ENCODE data around the gene TNS1.

TNS1 gene

DNA sequence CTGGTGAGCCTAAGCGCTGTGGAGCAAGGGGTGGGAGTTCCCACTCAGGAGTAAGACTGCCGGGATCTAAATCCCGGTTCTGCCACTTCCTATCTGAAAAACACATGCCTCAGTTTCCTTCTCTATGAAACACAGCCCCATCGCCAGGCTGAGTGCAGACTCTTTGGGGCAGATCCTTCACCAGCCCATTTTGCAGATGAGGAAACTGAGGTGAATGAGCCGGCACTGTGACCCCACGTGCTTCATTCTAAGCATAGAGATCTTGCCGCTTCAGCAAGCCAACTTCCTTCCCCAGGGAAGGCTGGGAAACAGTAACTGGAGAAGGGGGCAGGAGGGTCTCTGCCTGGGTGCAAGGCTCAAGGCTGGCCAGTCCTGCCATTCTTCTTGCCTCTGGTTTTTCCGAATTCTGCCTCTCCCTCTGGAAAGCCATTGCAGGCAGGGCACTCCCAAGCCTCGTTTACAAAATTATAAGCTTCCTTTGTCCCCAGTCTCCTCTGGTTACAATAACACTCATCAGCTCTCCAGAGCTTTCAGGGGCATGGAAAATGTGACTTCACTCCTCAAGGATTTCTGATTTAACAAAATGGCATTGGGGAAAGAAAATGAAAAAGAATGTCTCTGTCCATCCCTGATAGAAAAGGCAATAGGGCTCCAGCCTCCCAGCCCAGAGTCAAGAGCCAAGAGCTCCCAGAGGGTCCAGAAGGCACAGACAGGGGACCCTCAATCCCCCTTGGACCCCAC, 249.2 kb downstream of the TNS1 start:
- no peak for FAIRE-seq

DNA sequence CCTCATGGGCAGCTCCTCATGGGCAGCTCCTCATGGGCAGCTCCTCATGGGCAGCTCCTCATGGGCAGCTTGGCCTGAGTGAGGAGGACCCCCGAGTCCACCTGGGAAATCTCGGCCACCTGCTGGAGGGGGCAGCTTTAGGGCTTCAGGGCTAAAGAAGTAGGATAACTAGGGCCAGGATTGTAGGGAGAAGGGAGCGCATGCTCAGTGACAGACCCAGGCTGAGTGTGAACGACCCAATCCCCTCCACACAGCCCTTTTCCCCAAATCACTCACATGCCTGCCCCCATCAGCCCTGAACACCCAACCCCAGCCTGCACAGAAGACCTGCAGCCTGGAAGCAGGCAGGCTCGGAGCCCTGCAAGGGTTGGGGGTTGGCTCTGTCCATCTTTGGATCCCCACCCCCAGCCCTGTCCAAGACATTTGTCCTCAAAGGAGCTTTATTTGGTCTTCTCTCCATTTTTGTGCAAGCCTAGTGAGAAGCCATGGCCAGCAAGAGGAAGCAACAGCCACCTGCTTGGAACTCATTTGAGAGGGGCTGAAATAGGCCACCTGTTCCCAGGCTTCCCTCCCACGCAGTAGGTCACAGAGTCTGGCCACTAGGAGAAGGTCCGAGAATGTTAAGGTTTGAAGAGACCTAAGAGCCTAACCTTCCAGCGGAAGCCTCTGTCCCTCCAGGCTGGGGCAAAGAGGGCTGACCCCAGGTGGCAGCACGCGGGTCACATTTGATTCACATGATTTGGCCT, 249.9 kb downstream of the TNS1 start:
- no peak for FAIRE-seq

DNA sequence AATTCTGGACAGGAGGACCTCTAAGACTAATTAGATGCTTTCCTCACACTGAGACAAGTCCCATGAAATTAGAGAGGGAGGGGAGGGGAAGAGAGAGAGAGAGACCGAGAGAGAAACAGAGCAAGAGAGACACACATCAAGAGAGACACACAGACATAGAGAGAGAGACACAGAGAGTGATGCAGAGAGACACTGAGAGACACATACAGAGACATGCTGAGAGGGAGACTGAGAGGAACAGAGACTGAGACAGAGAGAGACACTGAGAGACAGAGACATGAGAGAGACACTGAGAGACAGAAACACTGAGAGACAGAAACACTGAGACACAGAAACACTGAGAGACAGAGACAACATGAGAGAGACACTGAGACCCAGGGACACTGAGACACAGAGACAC, 250.8 kb downstream of the TNS1 start:
- FAIRE-seq: no peak

DNA sequence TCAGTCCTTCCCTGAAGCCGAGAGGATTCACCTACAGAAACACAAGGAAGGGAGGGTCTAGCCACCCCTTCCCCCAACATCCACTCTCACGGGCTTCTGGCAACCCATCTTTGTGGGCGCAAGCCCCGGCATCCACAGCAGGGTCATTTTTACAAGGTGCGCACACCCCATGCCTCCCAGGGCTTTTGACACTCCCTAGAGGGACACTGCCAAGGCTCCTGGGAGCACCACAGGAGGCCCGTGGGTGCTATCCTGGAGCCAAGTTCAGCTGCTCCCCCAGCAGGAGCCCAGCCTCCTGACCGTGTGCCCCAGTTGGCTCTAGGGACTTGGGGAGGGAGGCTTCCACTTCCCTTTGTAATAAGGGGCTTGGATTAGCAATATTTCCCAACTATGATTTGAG, 251.6 kb downstream of the TNS1 start:
- no peak for FAIRE-seq
